NB4 (cell line): ENCODE measurements around the gene VPS54.

Experiments used
- POLR2A ChIP-seq: IDR thresholded peaks from 2 replicates; pipeline ENCODE4 v1.6.1; 2011; ENCODE audit warnings: mild to moderate bottlenecking; ENCODE audit not compliant: insufficient read length; ENCODE audit errors: extremely low read depth
- TF ChIP-seq, protein P1 (sequence below): IDR thresholded peaks from one replicate; pipeline ENCODE4 v1.5.1; 2012; ENCODE audit warnings: low read depth, low read length

DNA sequence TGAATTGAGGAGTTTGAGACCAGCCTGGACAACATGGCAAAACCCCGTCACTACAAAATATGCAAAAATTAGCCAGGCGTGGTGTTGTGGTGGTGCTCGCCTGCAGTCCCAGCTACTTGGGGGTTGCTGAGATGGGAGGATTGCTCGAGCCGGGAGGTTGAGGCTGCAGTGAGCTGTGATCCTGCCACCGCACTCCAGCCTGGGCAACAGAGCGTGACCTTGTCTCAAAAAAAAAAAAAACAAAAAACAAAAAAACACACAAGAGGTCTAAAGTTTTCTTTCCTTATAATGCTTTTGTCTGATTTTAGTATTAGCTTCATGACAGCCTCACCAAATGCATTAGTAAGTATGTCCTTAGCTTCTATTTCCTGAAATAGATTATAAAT is 43.1 kb downstream of the VPS54 start:
- TF ChIP-seq, protein P1, sequence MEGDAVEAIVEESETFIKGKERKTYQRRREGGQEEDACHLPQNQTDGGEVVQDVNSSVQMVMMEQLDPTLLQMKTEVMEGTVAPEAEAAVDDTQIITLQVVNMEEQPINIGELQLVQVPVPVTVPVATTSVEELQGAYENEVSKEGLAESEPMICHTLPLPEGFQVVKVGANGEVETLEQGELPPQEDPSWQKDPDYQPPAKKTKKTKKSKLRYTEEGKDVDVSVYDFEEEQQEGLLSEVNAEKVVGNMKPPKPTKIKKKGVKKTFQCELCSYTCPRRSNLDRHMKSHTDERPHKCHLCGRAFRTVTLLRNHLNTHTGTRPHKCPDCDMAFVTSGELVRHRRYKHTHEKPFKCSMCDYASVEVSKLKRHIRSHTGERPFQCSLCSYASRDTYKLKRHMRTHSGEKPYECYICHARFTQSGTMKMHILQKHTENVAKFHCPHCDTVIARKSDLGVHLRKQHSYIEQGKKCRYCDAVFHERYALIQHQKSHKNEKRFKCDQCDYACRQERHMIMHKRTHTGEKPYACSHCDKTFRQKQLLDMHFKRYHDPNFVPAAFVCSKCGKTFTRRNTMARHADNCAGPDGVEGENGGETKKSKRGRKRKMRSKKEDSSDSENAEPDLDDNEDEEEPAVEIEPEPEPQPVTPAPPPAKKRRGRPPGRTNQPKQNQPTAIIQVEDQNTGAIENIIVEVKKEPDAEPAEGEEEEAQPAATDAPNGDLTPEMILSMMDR: no peak
- no peak for TF ChIP-seq POLR2A
